Loucy (cell line): Measurements from ENCODE around the gene EIF2D.

Source experiments
- CTCF ChIP-seq: fragments of 200-600 bp; sonication (generic); conservative IDR thresholded peaks from 2 replicates; pipeline ENCODE4 v1.5.1; 2014; ENCODE audit warnings: mild to moderate bottlenecking, antibody characterized with exemption, low read length
- EZH2phosphoT487 ChIP-seq: fragments of 200-600 bp; IDR thresholded peaks from 2 replicates; pipeline ENCODE4 v1.6.1; 2018; ENCODE audit warnings: antibody characterized with exemption, mild to moderate bottlenecking, moderate library complexity, borderline replicate concordance

- TF ChIP-seq EZH2phosphoT487, result no peak
- TF ChIP-seq CTCF, result no peak
Measured at GRCh38 chr1:206572835-206573234, 39.4 kb downstream of the EIF2D start.
